ENCODE results near the gene NR1H4. TPM values are rescaled to one million over a fixed set of nuclear protein-coding genes. Genes with fewer than 3 reads are reported as not detected.
"Not testable (repeated sequence)": the region's sequence is repeated elsewhere in the genome, so short reads cannot be mapped to it uniquely, and the experiment has no call there.

Gene NR1H4
- total and polyA plus RNA-seq, 2 of the 13 experiments (the other 11 are each of a cell fraction or from before 2014, with no cell fraction given), result 27.3 to 114 TPM

GRCh38 chr12:100557357-100557756 lies 83.7 kb downstream of the NR1H4 start:
- in situ Hi-C loops (cut with HindIII; ENCODE audit: extremely low pct_ligation_motif_present, low pct_unique_long_range_greater_than_20kb), result no loop called here
- Histone ChIP-seq H4K20me1 (ENCODE audit: insufficient read depth, low read length) (no peaks in the 10 kb centered on the region; the same call in 1 of the 2 replicates), H3K79me2 (ENCODE audit: insufficient read depth, low read length) (no peaks in the 10 kb centered on the region), H3K4me2 (ENCODE audit: low read depth, low read length) (no peak overlapping the region), H3K36me3 (replicated peaks in 1 of 2; ENCODE audit: control insufficient read depth in 1 of 2, insufficient read depth in 2 of 2, low read length in 2 of 2) (peaks cover 2 to 21% of the 10 kb centered on the region in 2 experiments), H3K9ac (ENCODE audit: insufficient read depth, low read depth, low read length) (no peak overlapping the region), H2AFZ (ENCODE audit: low read length) (no peak overlapping the region), H3K27me3 (ENCODE audit: control insufficient read depth in 1 of 2, insufficient read depth in 2 of 2, low read length in 2 of 2) (no peaks in the 10 kb centered on the region; a peak in 1 of 5 replicates), H3K4me3 (replicated peaks in 1 of 3; ENCODE audit: insufficient read depth in 1 of 3, low read depth in 2 of 3, low read length in 3 of 3) (no peak overlapping the region), H3K4me1 (ENCODE audit: insufficient read depth, low read length) (peaks cover 31% of the 10 kb centered on the region), H3K27ac (ENCODE audit: extremely low read length, insufficient read depth, low read length) (no peak overlapping the region), H3K9me3 (ENCODE audit: low read length) (no peaks in the 10 kb centered on the region)
- ATAC-seq, result no peak
- 94% methylated on average over 2 of the region's 2 CpGs for WGBS (ENCODE audit: low lambda C conversion rate)
- FAIRE-seq, result no peak
- no TSS peak for BruUV-seq (replicated peaks)
- POLR2A ChIA-PET, result no interaction called here
- TF ChIP-seq ZNF850 (CRISPR knock-in tag; conservative IDR thresholded peaks at IDR 0.05), result no peak
- no peak for TF ChIP-seq DNMT1 (CRISPR knock-in tag; IDR thresholded peaks at IDR 0.05)
- no peak for TF ChIP-seq ZNF33A (CRISPR knock-in tag; IDR thresholded peaks at IDR 0.05; ENCODE audit: borderline replicate concordance)
- TF ChIP-seq ZNF207 (IDR thresholded peaks at IDR 0.05; ENCODE audit: borderline replicate concordance), result no peak
- no peak for TF ChIP-seq KLF12 (CRISPR knock-in tag; IDR thresholded peaks at IDR 0.05; ENCODE audit: borderline replicate concordance)
- TF ChIP-seq KAT2B (IDR thresholded peaks at IDR 0.05; ENCODE audit: borderline replicate concordance, low read depth, low read length), result no peak
- TF ChIP-seq KAT8 (CRISPR knock-in tag; IDR thresholded peaks at IDR 0.05), result no peak
- TF ChIP-seq ZNF615 (CRISPR knock-in tag; IDR thresholded peaks at IDR 0.05; ENCODE audit: borderline replicate concordance), result no peak
- TF ChIP-seq NFIB (CRISPR knock-in tag; IDR thresholded peaks at IDR 0.05; ENCODE audit: borderline replicate concordance), result no peak
- TF ChIP-seq FOXO1 (CRISPR knock-in tag; IDR thresholded peaks at IDR 0.05), result no peak
- no peak for TF ChIP-seq ZSCAN30 (CRISPR knock-in tag; IDR thresholded peaks at IDR 0.05)
- no peak for TF ChIP-seq U2AF2 (IDR thresholded peaks at IDR 0.05; ENCODE audit: low read depth, low read length)
- CTCF ChIA-PET (ENCODE audit: low intra/inter-chr PET ratio, low total read pairs), result no interaction called here
- DNase-seq (ENCODE audit: low spot score), result no peak
- intact Hi-C loops (cut with micrococcal nuclease; ENCODE audit: unreplicated experiment), result no loop called here

DNA sequence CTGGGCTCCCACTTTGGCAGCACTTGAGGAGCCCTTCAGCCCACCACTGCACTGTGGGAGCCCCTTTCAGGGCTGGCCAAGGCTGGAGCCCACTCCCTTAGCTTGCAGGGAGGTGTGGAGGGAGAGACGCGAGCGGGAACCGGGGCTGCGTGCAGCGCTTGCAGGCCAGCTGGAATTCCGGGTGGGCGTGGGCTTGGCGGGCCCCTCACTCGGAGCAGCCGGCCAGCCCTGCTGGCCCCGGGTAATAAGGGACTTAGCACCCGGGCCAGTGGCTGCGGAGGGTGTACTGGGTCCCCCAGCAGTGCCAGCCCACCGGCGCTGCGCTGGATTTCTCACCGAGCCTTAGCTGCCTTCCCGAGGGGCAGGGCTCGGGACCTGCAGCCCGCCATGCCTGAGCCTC lies 85.6 kb downstream of the NR1H4 start:
- H3K27me3 ChIP-seq (ENCODE audit: control insufficient read depth in 1 of 2, insufficient read depth in 2 of 2, low read length in 2 of 2); CTCF ChIA-PET (ENCODE audit: low intra/inter-chr PET ratio, low total read pairs); H3K4me3 ChIP-seq (replicated peaks in 1 of 3; ENCODE audit: insufficient read depth in 1 of 3, low read depth in 2 of 3, low read length in 3 of 3); BruUV-seq (replicated peaks); FAIRE-seq; intact Hi-C loops (cut with micrococcal nuclease; ENCODE audit: unreplicated experiment); H2AFZ ChIP-seq (ENCODE audit: low read length); H3K27ac ChIP-seq (ENCODE audit: extremely low read length, insufficient read depth, low read length); in situ Hi-C loops (cut with HindIII; ENCODE audit: extremely low pct_ligation_motif_present, low pct_unique_long_range_greater_than_20kb); H3K4me2 ChIP-seq (ENCODE audit: low read depth, low read length); H4K20me1 ChIP-seq (ENCODE audit: insufficient read depth, low read length); H3K9ac ChIP-seq (ENCODE audit: insufficient read depth, low read depth, low read length); ATAC-seq; H3K79me2 ChIP-seq (ENCODE audit: insufficient read depth, low read length); DNase-seq (ENCODE audit: low spot score); H3K9me3 ChIP-seq (ENCODE audit: low read length): not testable (repeated sequence)
- Histone ChIP-seq H3K4me1 (ENCODE audit: insufficient read depth, low read length) (peaks cover 18% of the 10 kb centered on the region), H3K36me3 (replicated peaks in 1 of 2; ENCODE audit: control insufficient read depth in 1 of 2, insufficient read depth in 2 of 2, low read length in 2 of 2) (peaks cover 2 to 24% of the 10 kb centered on the region in 2 experiments)
- 98% methylated on average over 12 of the region's 21 CpGs for WGBS (ENCODE audit: low lambda C conversion rate)
- POLR2A ChIA-PET, result interaction anchor here (1.5 kb wide), 1 partner anchor 8 kb away, joined by 3 read pairs; no protein-coding TSS in a partner anchor
